HepG2 (cell line): ENCODE results near the gene NONO. TPM values are rescaled to one million over a fixed set of nuclear protein-coding genes. Genes with fewer than 3 reads are reported as not detected.

Experiments
- BHLHE40 ChIP-seq: IDR thresholded peaks from 2 replicates; pipeline ENCODE4 v1.6.1; 2011; ENCODE audit warnings: low read length, improper control_type of control experiment
- CHCHD3 ChIP-seq: sonication (generic); formaldehyde crosslinking; IDR thresholded peaks from 2 replicates; pipeline ENCODE4 v1.8.0; 2022; ENCODE audit warnings: mild to moderate bottlenecking, missing genetic modification reagents, moderate library complexity
- PAF1 ChIP-seq: IDR thresholded peaks from 2 replicates; pipeline ENCODE4 v1.6.1; 2016; ENCODE audit warnings: missing genetic modification reagents, missing compliant biosample characterization
- PRDM10 ChIP-seq: sonication (generic); formaldehyde crosslinking; IDR thresholded peaks from 2 replicates; pipeline ENCODE4 v1.4.0; 2020; ENCODE audit warnings: low read depth, missing genetic modification reagents
- SCMH1 ChIP-seq: sonication (generic); formaldehyde crosslinking; IDR thresholded peaks from 2 replicates; pipeline ENCODE4 v1.9.0; 2021; ENCODE audit warnings: missing genetic modification reagents, mild to moderate bottlenecking, borderline replicate concordance
- SMAD3 ChIP-seq: sonication (generic); formaldehyde crosslinking; IDR thresholded peaks from 2 replicates; pipeline ENCODE4 v1.4.0; 2020; ENCODE audit warnings: missing genetic modification reagents
- STAT5B ChIP-seq: sonication (generic); formaldehyde crosslinking; IDR thresholded peaks from 2 replicates; pipeline ENCODE4 v1.4.0; 2020; ENCODE audit warnings: missing genetic modification reagents
- TBX3 ChIP-seq: fragments of 450-650 bp; IDR thresholded peaks from 2 replicates; pipeline ENCODE4 v1.6.1; 2017; ENCODE audit warnings: antibody characterized with exemption, mild to moderate bottlenecking, inconsistent platforms, borderline replicate concordance
- ZBTB33 ChIP-seq: sonication (generic); formaldehyde crosslinking; IDR thresholded peaks from 2 replicates; pipeline ENCODE4 v1.4.0; 2020; ENCODE audit warnings: missing genetic modification reagents
- ZFY ChIP-seq: sonication (generic); formaldehyde crosslinking; IDR thresholded peaks from 2 replicates; pipeline ENCODE4 v1.4.0; 2020; ENCODE audit warnings: missing genetic modification reagents
- ZNF503 ChIP-seq: sonication (generic); formaldehyde crosslinking; IDR thresholded peaks from 2 replicates; pipeline ENCODE4 v1.4.0; 2020; ENCODE audit warnings: missing genetic modification reagents
- ZNF562 ChIP-seq: sonication (generic); formaldehyde crosslinking; IDR thresholded peaks from 2 replicates; pipeline ENCODE4 v1.8.0; 2022; ENCODE audit warnings: missing genetic modification reagents, borderline replicate concordance
- ZNF619 ChIP-seq: sonication (generic); formaldehyde crosslinking; IDR thresholded peaks from 2 replicates; pipeline ENCODE4 v1.4.0; 2020; ENCODE audit warnings: mild to moderate bottlenecking, missing genetic modification reagents
- ZNF670 ChIP-seq: sonication (generic); formaldehyde crosslinking; IDR thresholded peaks from 2 replicates; pipeline ENCODE4 v1.8.0; 2022; ENCODE audit warnings: mild to moderate bottlenecking, missing genetic modification reagents, borderline replicate concordance
- ZNF713 ChIP-seq: sonication (generic); formaldehyde crosslinking; IDR thresholded peaks from 2 replicates; pipeline ENCODE4 v1.4.0; 2020; ENCODE audit warnings: mild to moderate bottlenecking, missing genetic modification reagents
- ZNF83 ChIP-seq: sonication (generic); formaldehyde crosslinking; IDR thresholded peaks from 2 replicates; pipeline ENCODE4 v1.4.0; 2020; ENCODE audit warnings: missing genetic modification reagents, mild to moderate bottlenecking, borderline replicate concordance
- ZSCAN30 ChIP-seq: sonication (generic); formaldehyde crosslinking; IDR thresholded peaks from 2 replicates; pipeline ENCODE4 v1.5.0; 2020; ENCODE audit warnings: mild to moderate bottlenecking, missing genetic modification reagents
- polyA plus RNA-seq, 8 experiments: library from polyadenylated mRNA; depleted of rRNA in 3 of 8; stranded (reverse) in 7 of 8; unstranded in 1 of 8; fragments of >200 nt; fragmentation: Illumina TruSeq in 4 of 8; extraction: Trizol in 4 of 8; gene quantifications; 2 replicates each; pipeline versions ENCODE4 v1.2.1 to v1.2.3, GENCODE V29; 2011 to 2016; ENCODE audit warnings: low read depth in 4 of 8, missing spikeins in 1 of 8, mixed read lengths in 1 of 8; ENCODE audit not compliant: insufficient read depth in 1 of 8
- total RNA-seq, 5 experiments: library from RNA; depleted of rRNA; stranded (reverse); fragments of >200 nt; fragmentation: Illumina TruSeq; extraction: Trizol; gene quantifications; 2 replicates each; pipeline ENCODE4 v1.2.3, GENCODE V29; 2016; ENCODE audit warnings: low read depth in 1 of 5
- TF ChIP-seq, protein P1 (sequence below): sonication (generic); formaldehyde crosslinking; IDR thresholded peaks from 2 replicates; pipeline ENCODE4 v1.8.0; 2022; ENCODE audit warnings: mild to moderate bottlenecking, missing genetic modification reagents; ENCODE audit not compliant: insufficient replicate concordance
- TF ChIP-seq, protein P2 (sequence below): conservative IDR thresholded peaks from 2 replicates; pipeline ENCODE4 v1.6.1; 2018; ENCODE audit warnings: missing genetic modification reagents

The NONO gene
- total and polyA plus RNA-seq, 2 of the 13 experiments (the other 11 are each of a cell fraction or from before 2014, with no cell fraction given): 408 to 605 TPM

- TF ChIP-seq BHLHE40 (peak; percentile 37; the same call in 1 of the 2 replicates), ZNF670 (CRISPR knock-in tag) (0 out of 2 replicates have a peak, but pooled peaks have one; percentile 54), PAF1 (no peak), ZNF503 (CRISPR knock-in tag) (no peak), ZNF83 (CRISPR knock-in tag) (no peak), CHCHD3 (no peak), ZSCAN30 (CRISPR knock-in tag) (no peak), STAT5B (no peak), ZNF713 (CRISPR knock-in tag) (no peak), SCMH1 (no peak), SMAD3 (CRISPR knock-in tag) (no peak), ZFY (CRISPR knock-in tag) (peak; percentile 87), ZNF619 (CRISPR knock-in tag) (no peak), TBX3 (no peak), PRDM10 (CRISPR knock-in tag) (no peak), ZBTB33 (CRISPR knock-in tag) (no peak), ZNF562 (no peak)
- TF ChIP-seq, protein P1, sequence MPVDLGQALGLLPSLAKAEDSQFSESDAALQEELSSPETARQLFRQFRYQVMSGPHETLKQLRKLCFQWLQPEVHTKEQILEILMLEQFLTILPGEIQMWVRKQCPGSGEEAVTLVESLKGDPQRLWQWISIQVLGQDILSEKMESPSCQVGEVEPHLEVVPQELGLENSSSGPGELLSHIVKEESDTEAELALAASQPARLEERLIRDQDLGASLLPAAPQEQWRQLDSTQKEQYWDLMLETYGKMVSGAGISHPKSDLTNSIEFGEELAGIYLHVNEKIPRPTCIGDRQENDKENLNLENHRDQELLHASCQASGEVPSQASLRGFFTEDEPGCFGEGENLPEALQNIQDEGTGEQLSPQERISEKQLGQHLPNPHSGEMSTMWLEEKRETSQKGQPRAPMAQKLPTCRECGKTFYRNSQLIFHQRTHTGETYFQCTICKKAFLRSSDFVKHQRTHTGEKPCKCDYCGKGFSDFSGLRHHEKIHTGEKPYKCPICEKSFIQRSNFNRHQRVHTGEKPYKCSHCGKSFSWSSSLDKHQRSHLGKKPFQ: no peak
- TF ChIP-seq, protein P2, sequence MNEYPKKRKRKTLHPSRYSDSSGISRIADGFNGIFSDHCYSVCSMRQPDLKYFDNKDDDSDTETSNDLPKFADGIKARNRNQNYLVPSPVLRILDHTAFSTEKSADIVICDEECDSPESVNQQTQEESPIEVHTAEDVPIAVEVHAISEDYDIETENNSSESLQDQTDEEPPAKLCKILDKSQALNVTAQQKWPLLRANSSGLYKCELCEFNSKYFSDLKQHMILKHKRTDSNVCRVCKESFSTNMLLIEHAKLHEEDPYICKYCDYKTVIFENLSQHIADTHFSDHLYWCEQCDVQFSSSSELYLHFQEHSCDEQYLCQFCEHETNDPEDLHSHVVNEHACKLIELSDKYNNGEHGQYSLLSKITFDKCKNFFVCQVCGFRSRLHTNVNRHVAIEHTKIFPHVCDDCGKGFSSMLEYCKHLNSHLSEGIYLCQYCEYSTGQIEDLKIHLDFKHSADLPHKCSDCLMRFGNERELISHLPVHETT: no peak
Observed at GRCh38 chrX:71283403-71284143, at the start of gene NONO (continued).
